ENCODE measurements around the gene FHIT.

Gene FHIT

GRCh38 chr3:60260546-60260945 lies 990.7 kb downstream of the FHIT start:
- no peak for TF ChIP-seq CTCF (IDR thresholded peaks at IDR 0.05; ENCODE audit: control insufficient read depth, insufficient read depth, low read depth, low read length, missing control alignments)
- H3K4me3 ChIP-seq (ENCODE audit: control insufficient read depth, low read depth, low read length): no peak overlapping the region
- DNase-seq (ENCODE audit: low read depth): no peak

- H3K4me3 ChIP-seq (ENCODE audit: control insufficient read depth, low read depth, low read length): no peak overlapping the region
Measured at GRCh38 chr3:60250810-60251209, 1000.4 kb downstream of the FHIT start.

GRCh38 chr3:60250206-60250605 lies 1001.0 kb downstream of the FHIT start:
- H3K4me3 ChIP-seq (ENCODE audit: control insufficient read depth, low read depth, low read length): no peak overlapping the region
- no peak for TF ChIP-seq CTCF (IDR thresholded peaks at IDR 0.05; ENCODE audit: control insufficient read depth, insufficient read depth, low read depth, low read length, missing control alignments)
- no peak for DNase-seq (ENCODE audit: low read depth)

More at GRCh38 chr3:60250810-60251209, 1000.4 kb downstream of the FHIT start:
- no peak for TF ChIP-seq CTCF (IDR thresholded peaks at IDR 0.05; ENCODE audit: control insufficient read depth, insufficient read depth, low read depth, low read length, missing control alignments)
- DNase-seq (ENCODE audit: low read depth): no peak

- DNase-seq (ENCODE audit: low read depth): no peak
- no peak overlapping the region for H3K4me3 ChIP-seq (ENCODE audit: control insufficient read depth, low read depth, low read length)
- no peak for TF ChIP-seq CTCF (IDR thresholded peaks at IDR 0.05; ENCODE audit: control insufficient read depth, insufficient read depth, low read depth, low read length, missing control alignments)
Measured at GRCh38 chr3:60246361-60246760, 1004.9 kb downstream of the FHIT start.

GRCh38 chr3:60243456-60243855 lies 1007.8 kb downstream of the FHIT start:
- no peak overlapping the region for H3K4me3 ChIP-seq (ENCODE audit: control insufficient read depth, low read depth, low read length)
- DNase-seq (ENCODE audit: low read depth): no peak
- no peak for TF ChIP-seq CTCF (IDR thresholded peaks at IDR 0.05; ENCODE audit: control insufficient read depth, insufficient read depth, low read depth, low read length, missing control alignments)

- TF ChIP-seq CTCF (IDR thresholded peaks at IDR 0.05; ENCODE audit: control insufficient read depth, insufficient read depth, low read depth, low read length, missing control alignments): no peak
- H3K4me3 ChIP-seq (ENCODE audit: control insufficient read depth, low read depth, low read length): no peak overlapping the region
- DNase-seq (ENCODE audit: low read depth): no peak
Measured at GRCh38 chr3:60240492-60240891, 1010.8 kb downstream of the FHIT start.

GRCh38 chr3:60238550-60238949 lies 1012.7 kb downstream of the FHIT start:
- TF ChIP-seq CTCF (IDR thresholded peaks at IDR 0.05; ENCODE audit: control insufficient read depth, insufficient read depth, low read depth, low read length, missing control alignments): no peak
- H3K4me3 ChIP-seq (ENCODE audit: control insufficient read depth, low read depth, low read length): no peak overlapping the region
- no peak for DNase-seq (ENCODE audit: low read depth)

Measured in AG09309 (cell line).